IMR-90 (cell line): ENCODE measurements around the gene NDUFS7. TPM values are rescaled to one million over a fixed set of nuclear protein-coding genes. Genes with fewer than 3 reads are reported as not detected.

Source experiments
- ATAC-seq: fragments of 200-7000 bp; cut with Tn5 transposase; 2 replicates; pipeline ENCODE4 v1.9.1; 2020; ENCODE audit warnings: low read depth, mild to moderate bottlenecking, moderate library complexity
- BruUV-seq: library from RNA; stranded (reverse); fragments of 400-500 nt; replicated peaks from 2 replicates; lab custom pipeline; 2021; lab: Mats Ljungman, UMichigan
- CTCF ChIA-PET: fragments of 300-600 bp; formaldehyde crosslinking; extraction: SDS; loops from one replicate; lab custom pipeline; 2021; ENCODE audit warnings: antibody characterized with exemption; lab: Yijun Ruan, JAX
- POLR2A ChIA-PET: fragments of 300-600 bp; sonication (Branson Sonifier 250); formaldehyde crosslinking; loops from one replicate; lab custom pipeline; 2022; ENCODE audit warnings: antibody characterized with exemption; ENCODE audit not compliant: unreplicated experiment; lab: Charles Lee
- DNase-seq: peaks from one replicate; pipeline ENCODE4 v3.0.0; 2013
- H2AFZ ChIP-seq: replicated peaks from 2 replicates; pipeline ENCODE3; 2013; ENCODE audit warnings: low read length, mild to moderate bottlenecking; ENCODE audit not compliant: poor library complexity
- H2AK5ac ChIP-seq: 2 replicates; pipeline ENCODE4 v1.6.1; 2013; ENCODE audit warnings: low read depth, low read length, inconsistent platforms
- H2AK9ac ChIP-seq: replicated peaks from 2 replicates; pipeline ENCODE3; 2013; ENCODE audit warnings: mild to moderate bottlenecking, low read depth, low read length, moderate library complexity; ENCODE audit not compliant: poor library complexity
- H2BK120ac ChIP-seq: 2 replicates; pipeline ENCODE4 v1.6.1; 2013; ENCODE audit warnings: low read depth, low read length, inconsistent platforms
- H2BK15ac ChIP-seq: 3 replicates; pipeline ENCODE4 v1.6.1; 2013; ENCODE audit warnings: low read depth, low read length, inconsistent platforms
- H2BK20ac ChIP-seq: 2 replicates; pipeline ENCODE4 v1.6.1; 2013; ENCODE audit warnings: low read depth, mild to moderate bottlenecking, inconsistent platforms, low read length, moderate library complexity
- H2BK5ac ChIP-seq: 2 replicates; pipeline ENCODE4 v1.6.1; 2013; ENCODE audit warnings: mild to moderate bottlenecking, low read depth, low read length, inconsistent platforms; ENCODE audit not compliant: poor library complexity, severe bottlenecking
- H3K14ac ChIP-seq: replicated peaks from 2 replicates; pipeline ENCODE4 v1.6.1; 2013; ENCODE audit warnings: low read depth, low read length, inconsistent platforms
- H3K18ac ChIP-seq: 2 replicates; pipeline ENCODE4 v1.6.1; 2013; ENCODE audit warnings: low read depth, low read length, control low read depth
- H3K23ac ChIP-seq: 2 replicates; pipeline ENCODE4 v1.6.1; 2013; ENCODE audit warnings: low read depth, low read length, inconsistent platforms
- H3K27ac ChIP-seq: 2 replicates; pipeline ENCODE4 v1.5.1; 2013; ENCODE audit warnings: mild to moderate bottlenecking, control low read depth, low read length; ENCODE audit not compliant: insufficient read depth
- H3K27me3 ChIP-seq: 2 replicates; pipeline ENCODE4 v1.6.1; 2013; ENCODE audit warnings: low read length; ENCODE audit not compliant: control insufficient read depth, insufficient read depth
- H3K36me3 ChIP-seq: 2 replicates; pipeline ENCODE4 v1.6.1; 2013; ENCODE audit warnings: low read length, mixed read lengths; ENCODE audit not compliant: control insufficient read depth, insufficient read depth
- H3K4ac ChIP-seq: 2 replicates; pipeline ENCODE4 v1.6.1; 2013; ENCODE audit warnings: low read depth, low read length, inconsistent platforms
- H3K4me1 ChIP-seq: 2 replicates; pipeline ENCODE4 v1.6.1; 2013; ENCODE audit warnings: low read length, mixed read lengths; ENCODE audit not compliant: control insufficient read depth, insufficient read depth
- H3K4me2 ChIP-seq: 2 replicates; pipeline ENCODE4 v1.6.1; 2013; ENCODE audit warnings: low read depth, mild to moderate bottlenecking, control low read depth, low read length, moderate library complexity
- H3K4me3 ChIP-seq: 2 replicates; pipeline ENCODE4 v1.5.1; 2013; ENCODE audit warnings: low read depth, mild to moderate bottlenecking, control low read depth, low read length, moderate library complexity; ENCODE audit not compliant: insufficient read depth
- H3K56ac ChIP-seq: 2 replicates; pipeline ENCODE4 v1.6.1; 2013; ENCODE audit warnings: low read length, inconsistent platforms; ENCODE audit not compliant: insufficient read depth; ENCODE audit errors: extremely low read depth
- H3K79me1 ChIP-seq, 2 experiments: 2 replicates each; pipeline ENCODE4 v1.6.1; 2013; ENCODE audit warnings: low read length in 2 of 2, inconsistent platforms in 1 of 2, low read depth in 1 of 2
- H3K9ac ChIP-seq: 2 replicates; pipeline ENCODE4 v1.6.1; 2013; ENCODE audit warnings: low read depth, low read length, control low read depth
- H3K9me1 ChIP-seq: 2 replicates; pipeline ENCODE4 v1.6.1; 2013; ENCODE audit warnings: low read length, inconsistent platforms; ENCODE audit not compliant: insufficient read depth
- H3K9me3 ChIP-seq: 2 replicates; pipeline ENCODE4 v1.6.1; 2013; ENCODE audit warnings: low read length; ENCODE audit not compliant: control insufficient read depth, insufficient read depth
- H4K20me1 ChIP-seq: 2 replicates; pipeline ENCODE4 v1.6.1; 2013; ENCODE audit warnings: low read length, inconsistent platforms; ENCODE audit not compliant: insufficient read depth
- H4K5ac ChIP-seq: 2 replicates; pipeline ENCODE4 v1.6.1; 2013; ENCODE audit warnings: mild to moderate bottlenecking, low read depth, low read length, control low read depth
- H4K8ac ChIP-seq, 2 experiments: 2 replicates each; pipeline ENCODE4 v1.6.1; 2013; ENCODE audit warnings: low read depth in 2 of 2, low read length in 2 of 2, control low read depth in 1 of 2, inconsistent platforms in 1 of 2
- H4K91ac ChIP-seq: 2 replicates; pipeline ENCODE4 v1.6.1; 2013; ENCODE audit warnings: low read depth, low read length, inconsistent platforms; ENCODE audit not compliant: insufficient read depth
- WGBS, 2 experiments: methylation state at CpG; one replicate each; pipeline versions ENCODE4 v1.1.5 to v1.1.7; 2013; ENCODE audit warnings: missing lambda C conversion rate in 2 of 2; ENCODE audit not compliant: insufficient read length in 1 of 2; ENCODE audit errors: extremely low coverage in 2 of 2; 5-methylcytosine and 5-hydroxymethylcytosine counted together
- dilution Hi-C: fragments of 300-500 bp; cut with HindIII; formaldehyde crosslinking; loops from one replicate; pipeline ENCODE4 v1.14.3; 2018; ENCODE audit warnings: low sequenced_read_pairs; ENCODE audit not compliant: unreplicated experiment
- in situ Hi-C: fragments of 300-500 bp; cut with MboI; formaldehyde crosslinking; loops from 3 replicates; pipeline ENCODE4 v1.14.3; 2019; ENCODE audit warnings: low sequenced_read_pairs, inconsistent platforms, mixed read lengths
- intact Hi-C: fragments of 100-400 bp; cut with micrococcal nuclease; formaldehyde crosslinking; loops from 2 replicates; pipeline ENCODE4 v1.10.0; 2022
- polyA plus RNA-seq, 3 experiments: library from polyadenylated mRNA; depleted of rRNA; stranded (reverse); fragments of >200 nt; gene quantifications; 2 replicates each; pipeline ENCODE4 v1.2.3, GENCODE V29; 2012; ENCODE audit warnings: low replicate concordance in 1 of 3
- total RNA-seq: library from RNA; depleted of rRNA; stranded (reverse); fragments of >200 nt; gene quantifications from 2 replicates; pipeline ENCODE4 v1.2.3, GENCODE V29; 2012
- TF ChIP-seq, protein P1 (sequence below): fragments of 150-350 bp; IDR thresholded peaks from 2 replicates; pipeline ENCODE4 v1.6.1; 2016; ENCODE audit warnings: low read depth, mild to moderate bottlenecking, low read length, moderate library complexity, borderline replicate concordance

NDUFS7 gene
- total and polyA plus RNA-seq, 2 of the 4 experiments (the other 2 are of a cell fraction) = 60.8 to 136 TPM

DNA sequence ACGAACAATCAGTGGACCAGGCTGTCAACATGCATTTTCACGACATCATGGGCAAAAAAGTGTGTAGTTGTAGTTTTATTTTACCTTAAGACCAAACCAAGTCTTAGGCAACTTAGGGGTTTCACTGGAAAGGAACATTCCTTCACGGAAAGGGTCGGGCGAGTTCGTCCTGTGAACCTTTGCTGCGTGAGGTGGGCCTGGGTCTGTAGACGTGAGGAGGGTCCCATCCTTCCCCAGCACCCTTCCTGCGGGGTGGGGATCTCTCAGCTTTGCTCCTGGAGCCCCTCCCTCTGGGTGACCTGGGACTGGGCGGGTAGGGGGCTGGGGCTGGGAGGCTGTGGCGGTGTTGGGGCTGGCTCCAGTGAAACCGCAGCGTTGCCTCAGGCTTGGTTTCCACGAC lies 42.2 kb downstream of the NDUFS7 start:
- peaks cover 76% of the 10 kb centered on the region for H3K36me3 ChIP-seq
- in situ Hi-C loops = no loop called here

More for the DNA sequence above, 42.2 kb downstream of the NDUFS7 start:
- Histone ChIP-seq H3K9me1 (0 out of 2 replicates have a peak, but pooled peaks cover 3% of the 10 kb centered on the region), H3K23ac (no peak overlapping the region), H2AK5ac (no peak overlapping the region), H3K4me3 (no peak overlapping the region), H3K4me1 (no peaks in the 10 kb centered on the region), H3K27ac (no peak overlapping the region), H3K4me2 (no peak overlapping the region), H4K20me1 (peaks cover 58% of the 10 kb centered on the region), H3K9ac (no peak overlapping the region), H2BK20ac (no peak overlapping the region), H3K79me1 (peaks cover 30 to 76% of the 10 kb centered on the region in 2 experiments), H2AFZ (no peak overlapping the region), H3K56ac (no peak overlapping the region), H3K9me3 (no peaks in the 10 kb centered on the region), H4K91ac (no peak overlapping the region), H3K27me3 (no peaks in the 10 kb centered on the region), H4K8ac (no peak overlapping the region), H2BK120ac (no peak overlapping the region), H2AK9ac (no peak overlapping the region), H4K5ac (no peak overlapping the region), H2BK5ac (no peak overlapping the region), H3K18ac (no peak overlapping the region), H3K14ac (no peak overlapping the region), H2BK15ac (no peak overlapping the region), H3K4ac (no peak overlapping the region)
- 90% methylated on average over 3 of the region's 14 CpGs; no CpG with 5 or more reads in 1 of the 2 experiments for WGBS, 2 experiments
- DNase-seq = no peak
- CTCF ChIA-PET = no interaction called here
- TF ChIP-seq, protein P1, sequence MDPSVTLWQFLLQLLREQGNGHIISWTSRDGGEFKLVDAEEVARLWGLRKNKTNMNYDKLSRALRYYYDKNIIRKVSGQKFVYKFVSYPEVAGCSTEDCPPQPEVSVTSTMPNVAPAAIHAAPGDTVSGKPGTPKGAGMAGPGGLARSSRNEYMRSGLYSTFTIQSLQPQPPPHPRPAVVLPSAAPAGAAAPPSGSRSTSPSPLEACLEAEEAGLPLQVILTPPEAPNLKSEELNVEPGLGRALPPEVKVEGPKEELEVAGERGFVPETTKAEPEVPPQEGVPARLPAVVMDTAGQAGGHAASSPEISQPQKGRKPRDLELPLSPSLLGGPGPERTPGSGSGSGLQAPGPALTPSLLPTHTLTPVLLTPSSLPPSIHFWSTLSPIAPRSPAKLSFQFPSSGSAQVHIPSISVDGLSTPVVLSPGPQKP = no peak
- POLR2A ChIA-PET = no interaction called here
- ATAC-seq = no peak
- intact Hi-C loops = no loop called here
- no TSS peak for BruUV-seq
- dilution Hi-C loops = no loop called here
